ENCODE data around the gene KHDRBS2. TPM values are rescaled to one million over a fixed set of nuclear protein-coding genes. Genes with fewer than 3 reads are reported as not detected.
A peak's percentile ranks its signal among the peaks of the same experiment; 100 is the strongest.

KHDRBS2 gene
- total RNA-seq, 1 donor from 2014 or later, result 6.9 TPM

DNA sequence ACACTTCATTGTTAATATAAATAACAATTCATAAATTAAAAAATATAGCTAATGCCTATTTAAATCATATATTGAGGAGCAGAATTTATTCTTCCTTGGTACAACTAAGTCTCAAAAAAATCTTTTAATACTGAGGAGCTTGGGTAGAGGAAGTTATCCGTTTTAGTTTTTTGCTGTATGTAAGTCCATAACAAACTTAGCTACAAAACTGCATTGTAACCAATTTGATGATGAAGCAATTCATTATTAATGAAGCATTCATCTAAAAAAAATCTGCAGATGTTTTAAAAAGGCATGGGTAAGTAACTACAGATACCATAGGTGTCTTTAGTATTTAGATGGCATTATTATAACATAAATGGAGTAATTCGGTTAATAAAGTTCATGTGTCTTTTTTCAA lies 1.3 kb downstream of the KHDRBS2 start:
- Mint-ChIP-seq H3K36me3 (ENCODE audit: low read depth) (peaks cover 11% of the 10 kb centered on the region), H3K27ac (no peak overlapping the region), H3K9me3 (no peaks in the 10 kb centered on the region), H3K27me3 (no peaks in the 10 kb centered on the region), H3K4me3 (peak overlapping the region; percentile 95), H3K4me1 (peaks cover 36% of the 10 kb centered on the region)
- intact Hi-C loops (cut with micrococcal nuclease), result loop anchor here (1.0 to 5.0 kb wide), 7 partner anchors 132 to 1353 kb away; partner anchors contain the start of gene PHF3
- ChIA-PET CTCF (interaction anchor here (1.0 to 3.2 kb wide), 13 partner anchors 9 to 476 kb away, joined by 3 to 26 read pairs (median 6); no protein-coding TSS in a partner anchor), POLR2A (interaction anchor here (1.4 kb wide), 1 partner anchor 83 kb away, joined by 3 read pairs; no protein-coding TSS in a partner anchor)
- ATAC-seq (ENCODE audit: low read depth), result no peak
- TF ChIP-seq, protein P1, sequence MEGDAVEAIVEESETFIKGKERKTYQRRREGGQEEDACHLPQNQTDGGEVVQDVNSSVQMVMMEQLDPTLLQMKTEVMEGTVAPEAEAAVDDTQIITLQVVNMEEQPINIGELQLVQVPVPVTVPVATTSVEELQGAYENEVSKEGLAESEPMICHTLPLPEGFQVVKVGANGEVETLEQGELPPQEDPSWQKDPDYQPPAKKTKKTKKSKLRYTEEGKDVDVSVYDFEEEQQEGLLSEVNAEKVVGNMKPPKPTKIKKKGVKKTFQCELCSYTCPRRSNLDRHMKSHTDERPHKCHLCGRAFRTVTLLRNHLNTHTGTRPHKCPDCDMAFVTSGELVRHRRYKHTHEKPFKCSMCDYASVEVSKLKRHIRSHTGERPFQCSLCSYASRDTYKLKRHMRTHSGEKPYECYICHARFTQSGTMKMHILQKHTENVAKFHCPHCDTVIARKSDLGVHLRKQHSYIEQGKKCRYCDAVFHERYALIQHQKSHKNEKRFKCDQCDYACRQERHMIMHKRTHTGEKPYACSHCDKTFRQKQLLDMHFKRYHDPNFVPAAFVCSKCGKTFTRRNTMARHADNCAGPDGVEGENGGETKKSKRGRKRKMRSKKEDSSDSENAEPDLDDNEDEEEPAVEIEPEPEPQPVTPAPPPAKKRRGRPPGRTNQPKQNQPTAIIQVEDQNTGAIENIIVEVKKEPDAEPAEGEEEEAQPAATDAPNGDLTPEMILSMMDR (IDR thresholded peaks at IDR 0.05), result no peak
- no peak for DNase-seq

DNA sequence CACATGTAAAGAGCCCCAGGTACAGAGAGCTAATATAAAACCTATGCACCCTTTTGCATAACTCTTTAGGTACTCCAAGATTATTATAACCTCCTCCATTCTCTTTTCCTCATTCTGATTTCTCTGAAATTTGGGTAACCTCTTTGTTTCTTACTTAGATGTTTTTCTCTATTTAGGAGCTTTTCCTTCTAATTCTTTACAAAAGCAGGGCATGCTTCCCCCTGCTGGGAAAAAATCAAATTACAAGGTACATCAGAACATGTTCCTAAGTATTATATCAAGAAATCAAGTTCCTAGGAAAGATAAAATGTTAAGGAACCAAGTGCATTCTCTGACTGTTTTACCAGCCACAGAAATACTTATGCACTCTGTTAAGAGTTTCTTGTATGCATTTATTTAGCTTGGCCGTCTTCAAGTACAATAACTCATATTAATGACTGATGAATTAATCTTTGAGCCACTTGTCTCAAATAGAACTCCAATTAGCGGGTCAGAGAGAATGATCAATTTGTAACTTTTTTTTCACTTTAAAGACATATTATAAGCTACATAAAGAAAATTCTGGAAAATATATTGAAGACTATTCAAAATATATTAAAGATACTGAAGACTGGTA lies 2.1 kb downstream of the KHDRBS2 start:
- no peaks in the 10 kb centered on the region for H3K9me3 Mint-ChIP-seq
- DNase-seq, result no peak

DNA sequence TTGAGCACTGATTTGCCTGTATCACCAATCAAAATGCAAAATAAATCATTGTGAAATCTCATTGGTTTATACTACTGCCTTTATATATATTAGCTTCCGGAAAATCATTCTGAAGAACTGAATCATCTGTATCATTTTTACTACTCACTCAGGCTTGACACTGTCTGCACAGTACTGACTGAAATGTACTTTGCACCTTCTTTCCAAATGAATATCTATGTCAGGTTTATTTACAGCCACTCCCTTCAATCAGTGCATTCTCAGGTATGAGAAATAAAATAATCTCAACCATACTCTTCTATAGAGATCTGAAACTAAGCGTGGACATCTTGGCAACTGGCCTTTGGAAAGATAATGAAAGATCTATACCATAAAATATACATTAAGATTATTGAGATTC lies 2.7 kb downstream of the KHDRBS2 start:
- ChIA-PET POLR2A (no interaction called here), CTCF (interaction anchor here (0.8 to 3.2 kb wide), 13 partner anchors 11 to 474 kb away, joined by 3 to 26 read pairs (median 5); no protein-coding TSS in a partner anchor)
- DNase-seq, result no peak
- intact Hi-C loops (cut with micrococcal nuclease), result loop anchor here (5.0 kb wide), 1 partner anchor 131 kb away; no protein-coding TSS in a partner anchor
- TF ChIP-seq, protein P1 (IDR thresholded peaks at IDR 0.05), result no peak
- H3K27me3 Mint-ChIP-seq, result no peaks in the 10 kb centered on the region
- no peaks in the 10 kb centered on the region for H3K9me3 Mint-ChIP-seq
- peaks cover 36% of the 10 kb centered on the region for H3K4me1 Mint-ChIP-seq
- no peak for ATAC-seq (ENCODE audit: low read depth)
- no peak overlapping the region for H3K27ac Mint-ChIP-seq
- H3K4me3 Mint-ChIP-seq, result peak overlapping the region; percentile 11
- H3K36me3 Mint-ChIP-seq (ENCODE audit: low read depth), result peaks cover 11% of the 10 kb centered on the region

More for the DNA sequence above, 2.1 kb downstream of the KHDRBS2 start:
- ChIA-PET CTCF (interaction anchor here (0.6 to 3.2 kb wide), 17 partner anchors 10 to 474 kb away, joined by 3 to 26 read pairs (median 4); no protein-coding TSS in a partner anchor), POLR2A (no interaction called here)
- TF ChIP-seq, protein P1 (IDR thresholded peaks at IDR 0.05), result no peak
- intact Hi-C loops (cut with micrococcal nuclease), result loop anchor here (1.0 to 5.0 kb wide), 3 partner anchors 132 to 475 kb away; no protein-coding TSS in a partner anchor
- H3K4me3 Mint-ChIP-seq, result peak overlapping the region; percentile 16
- no peaks in the 10 kb centered on the region for H3K27me3 Mint-ChIP-seq
- peaks cover 11% of the 10 kb centered on the region for H3K36me3 Mint-ChIP-seq (ENCODE audit: low read depth)
- peaks cover 36% of the 10 kb centered on the region for H3K4me1 Mint-ChIP-seq
- no peak for ATAC-seq (ENCODE audit: low read depth)
- H3K27ac Mint-ChIP-seq, result no peak overlapping the region

DNA sequence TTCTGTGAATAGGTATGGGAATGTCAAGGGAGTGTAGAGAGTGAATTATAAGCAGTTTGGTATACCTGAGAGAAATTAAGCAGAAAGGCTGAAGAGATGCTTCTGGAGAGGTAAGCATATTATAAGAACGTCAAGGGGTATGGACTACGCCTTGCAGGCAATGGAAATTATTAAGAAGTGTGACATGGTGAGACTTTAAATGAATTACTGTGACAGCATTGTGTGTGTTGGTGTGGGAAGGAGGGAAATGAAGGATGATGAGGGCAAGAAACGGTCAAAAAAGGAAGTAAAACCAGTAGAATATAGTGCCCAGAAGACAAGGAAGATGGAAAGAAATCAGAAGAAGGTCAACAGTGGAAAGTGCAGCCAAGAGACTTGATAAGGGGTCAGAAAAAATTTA lies 5.9 kb downstream of the KHDRBS2 start:
- H3K27me3 Mint-ChIP-seq, result no peaks in the 10 kb centered on the region
- TF ChIP-seq, protein P1 (IDR thresholded peaks at IDR 0.05), result no peak
- no peaks in the 10 kb centered on the region for H3K36me3 Mint-ChIP-seq (ENCODE audit: low read depth)
- no peaks in the 10 kb centered on the region for H3K9me3 Mint-ChIP-seq
- no peak for DNase-seq
- CTCF ChIA-PET, result no interaction called here
- H3K4me3 Mint-ChIP-seq, result no peak overlapping the region
- intact Hi-C loops (cut with micrococcal nuclease), result loop anchor here (5.0 kb wide), 1 partner anchor 128 kb away; no protein-coding TSS in a partner anchor
- no peak overlapping the region for H3K27ac Mint-ChIP-seq
- POLR2A ChIA-PET, result no interaction called here
- ATAC-seq (ENCODE audit: low read depth), result no peak
- peaks cover 25% of the 10 kb centered on the region for H3K4me1 Mint-ChIP-seq

DNA sequence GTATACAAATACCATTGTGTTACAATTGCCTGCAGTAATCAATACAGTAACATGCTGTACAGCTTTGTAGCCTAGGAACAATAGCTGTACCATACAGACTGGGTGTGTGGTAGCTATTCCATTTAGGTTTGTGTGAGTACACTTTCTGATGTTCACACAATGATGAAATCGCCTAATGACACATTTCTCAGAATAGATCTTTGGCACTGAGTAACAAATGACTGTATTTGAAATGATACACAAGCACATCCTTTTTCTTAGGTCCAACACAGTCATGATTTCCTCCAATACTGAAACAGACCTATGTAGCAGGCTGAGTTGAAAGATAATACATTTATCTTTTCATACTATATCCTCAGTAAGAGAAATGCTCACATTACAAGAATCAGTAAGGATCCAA lies 13.9 kb downstream of the KHDRBS2 start:
- ChIA-PET POLR2A (no interaction called here), CTCF (interaction anchor here (1.3 kb wide), 1 partner anchor 12 kb away, joined by 4 read pairs; no protein-coding TSS in a partner anchor)
- Mint-ChIP-seq H3K9me3 (no peaks in the 10 kb centered on the region), H3K4me1 (peaks cover 13% of the 10 kb centered on the region), H3K27ac (no peak overlapping the region), H3K27me3 (no peaks in the 10 kb centered on the region), H3K36me3 (ENCODE audit: low read depth) (no peaks in the 10 kb centered on the region), H3K4me3 (no peak overlapping the region)
- TF ChIP-seq, protein P1 (IDR thresholded peaks at IDR 0.05), result no peak
- DNase-seq, result no peak
- intact Hi-C loops (cut with micrococcal nuclease), result no loop called here
- no peak for ATAC-seq (ENCODE audit: low read depth)
